22Rv1 (cell line): ENCODE measurements around the gene SLC26A4.

Source experiments
- CTCF ChIP-seq: fragments of 450-650 bp; IDR thresholded peaks from 2 replicates; pipeline ENCODE4 v1.5.1; 2017; ENCODE audit warnings: mild to moderate bottlenecking
- ZFX ChIP-seq: fragments of 450-650 bp; IDR thresholded peaks from 2 replicates; pipeline ENCODE4 v1.6.1; 2017; ENCODE audit warnings: antibody characterized with exemption, borderline replicate concordance

GRCh38 chr7:107700570-107700969 is 39.9 kb downstream of the SLC26A4 start:
- no peak for TF ChIP-seq CTCF
- TF ChIP-seq ZFX, result no peak
